ENCODE measurements around the gene ATP2A3. TPM values are rescaled to one million over a fixed set of nuclear protein-coding genes. Genes with fewer than 3 reads are reported as not detected.

The ATP2A3 gene
- polyA plus RNA-seq, 1 donor from 2014 or later: not detected

GRCh38 chr17:3952186-3952585, 12.1 kb downstream of the ATP2A3 start:
- H3K9me2 ChIP-seq (ENCODE audit: insufficient read depth, low read length): no peaks in the 10 kb centered on the region
- H3K4me2 ChIP-seq (ENCODE audit: low read length): no peak overlapping the region
- no peaks in the 10 kb centered on the region for H3K9me3 ChIP-seq (ENCODE audit: low read length)
- no peaks in the 10 kb centered on the region for H3F3A ChIP-seq (ENCODE audit: insufficient read depth, low read length, poor library complexity, severe bottlenecking)
- H2AFZ ChIP-seq (ENCODE audit: low read depth, low read length): no peak overlapping the region
- no peak overlapping the region for H3K9ac ChIP-seq (ENCODE audit: low read length)
- H3K27me3 ChIP-seq (ENCODE audit: insufficient read depth, low read depth, low read length): no peaks in the 10 kb centered on the region
- no peaks in the 10 kb centered on the region for H3K36me3 ChIP-seq (ENCODE audit: insufficient read depth, low read length)
- TF ChIP-seq CTCF (IDR thresholded peaks at IDR 0.05; ENCODE audit: poor library complexity, severe bottlenecking) (no peak), REST (IDR thresholded peaks at IDR 0.05; ENCODE audit: borderline replicate concordance) (no peak), EP300 (conservative IDR thresholded peaks at IDR 0.05; ENCODE audit: poor library complexity, severe bottlenecking) (no peak)
- no peak overlapping the region for H3K27ac ChIP-seq (ENCODE audit: low read length)
- H4K20me1 ChIP-seq (ENCODE audit: insufficient read depth): no peaks in the 10 kb centered on the region
- H3K4me3 ChIP-seq (ENCODE audit: low read length): no peak overlapping the region
- no peaks in the 10 kb centered on the region for H3K79me2 ChIP-seq (replicated peaks; ENCODE audit: insufficient read depth, low read length)

GRCh38 chr17:3951420-3951819, 12.8 kb downstream of the ATP2A3 start:
- Histone ChIP-seq H3K36me3 (ENCODE audit: insufficient read depth, low read length) (no peaks in the 10 kb centered on the region), H3K4me2 (ENCODE audit: low read length) (no peak overlapping the region), H3K9me3 (ENCODE audit: low read length) (no peaks in the 10 kb centered on the region), H3F3A (ENCODE audit: insufficient read depth, low read length, poor library complexity, severe bottlenecking) (no peaks in the 10 kb centered on the region), H3K4me3 (ENCODE audit: low read length) (no peak overlapping the region), H3K9ac (ENCODE audit: low read length) (no peak overlapping the region), H3K27me3 (ENCODE audit: insufficient read depth, low read depth, low read length) (no peaks in the 10 kb centered on the region), H3K9me2 (ENCODE audit: insufficient read depth, low read length) (no peaks in the 10 kb centered on the region), H2AFZ (ENCODE audit: low read depth, low read length) (no peak overlapping the region), H4K20me1 (ENCODE audit: insufficient read depth) (no peaks in the 10 kb centered on the region), H3K27ac (ENCODE audit: low read length) (no peak overlapping the region), H3K79me2 (replicated peaks; ENCODE audit: insufficient read depth, low read length) (no peaks in the 10 kb centered on the region)
- no peak for TF ChIP-seq CTCF (IDR thresholded peaks at IDR 0.05; ENCODE audit: poor library complexity, severe bottlenecking)
- no peak for TF ChIP-seq SMC3 (conservative IDR thresholded peaks at IDR 0.05; ENCODE audit: poor library complexity)
- TF ChIP-seq EZH2 (IDR thresholded peaks at IDR 0.05; ENCODE audit: borderline replicate concordance, insufficient read depth, low read length, poor library complexity, severe bottlenecking): no peak
- no peak for TF ChIP-seq TAF1 (IDR thresholded peaks at IDR 0.05; ENCODE audit: low read depth)
- TF ChIP-seq EP300 (conservative IDR thresholded peaks at IDR 0.05; ENCODE audit: poor library complexity, severe bottlenecking): no peak
- TF ChIP-seq RAD21 (conservative IDR thresholded peaks at IDR 0.05): no peak
- TF ChIP-seq MXI1 (conservative IDR thresholded peaks at IDR 0.05; ENCODE audit: poor library complexity, severe bottlenecking): no peak
- no peak for TF ChIP-seq REST (IDR thresholded peaks at IDR 0.05; ENCODE audit: borderline replicate concordance)
- no peak for TF ChIP-seq POLR2AphosphoS5 (IDR thresholded peaks at IDR 0.05)

All from neural cell (in vitro differentiated cells).